ENCODE results near the gene MORC3. TPM values are rescaled to one million over a fixed set of nuclear protein-coding genes. Genes with fewer than 3 reads are reported as not detected.

MORC3 gene
- total RNA-seq, 1 experiment from 2014 or later: 18.7 TPM

DNA sequence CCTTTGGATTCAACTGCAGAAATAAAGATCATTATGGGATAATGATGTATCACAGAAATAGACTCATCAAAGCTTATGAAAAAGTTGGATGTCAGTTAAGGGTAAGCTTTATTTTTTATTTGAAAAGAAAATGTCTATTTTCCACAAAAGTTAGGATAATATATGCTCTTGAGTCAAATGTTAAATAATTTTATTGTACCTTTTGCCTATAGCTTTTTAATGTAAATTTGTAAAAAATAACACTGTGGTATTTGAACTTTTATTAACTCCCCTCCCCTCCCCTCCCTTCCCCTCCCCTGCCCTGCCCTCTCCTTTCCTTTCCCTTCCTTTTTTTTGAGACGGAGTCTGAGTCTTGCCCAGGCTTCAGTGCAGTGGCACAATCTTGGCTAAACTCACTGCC is 24.9 kb downstream of the MORC3 start:
- H2BK12ac ChIP-seq (ENCODE audit: insufficient read length, low read depth, low read length): no peak overlapping the region
- H3K4me3 Mint-ChIP-seq: no peak overlapping the region
- no peaks in the 10 kb centered on the region for H3K23me2 ChIP-seq (ENCODE audit: insufficient read length, low read depth, low read length, poor library complexity, severe bottlenecking)
- H3K27ac ChIP-seq (ENCODE audit: insufficient read length, low read depth, low read length): no peak overlapping the region
- no peaks in the 10 kb centered on the region for H3K4me1 Mint-ChIP-seq
- DNase-seq: no peak
- H3K27ac Mint-ChIP-seq: no peak overlapping the region
- no peaks in the 10 kb centered on the region for H3K9me3 ChIP-seq (ENCODE audit: control insufficient read depth, low read depth, low read length)
- H4K5ac ChIP-seq (ENCODE audit: insufficient read length, low read depth, low read length): no peak overlapping the region
- TF ChIP-seq, protein P1, sequence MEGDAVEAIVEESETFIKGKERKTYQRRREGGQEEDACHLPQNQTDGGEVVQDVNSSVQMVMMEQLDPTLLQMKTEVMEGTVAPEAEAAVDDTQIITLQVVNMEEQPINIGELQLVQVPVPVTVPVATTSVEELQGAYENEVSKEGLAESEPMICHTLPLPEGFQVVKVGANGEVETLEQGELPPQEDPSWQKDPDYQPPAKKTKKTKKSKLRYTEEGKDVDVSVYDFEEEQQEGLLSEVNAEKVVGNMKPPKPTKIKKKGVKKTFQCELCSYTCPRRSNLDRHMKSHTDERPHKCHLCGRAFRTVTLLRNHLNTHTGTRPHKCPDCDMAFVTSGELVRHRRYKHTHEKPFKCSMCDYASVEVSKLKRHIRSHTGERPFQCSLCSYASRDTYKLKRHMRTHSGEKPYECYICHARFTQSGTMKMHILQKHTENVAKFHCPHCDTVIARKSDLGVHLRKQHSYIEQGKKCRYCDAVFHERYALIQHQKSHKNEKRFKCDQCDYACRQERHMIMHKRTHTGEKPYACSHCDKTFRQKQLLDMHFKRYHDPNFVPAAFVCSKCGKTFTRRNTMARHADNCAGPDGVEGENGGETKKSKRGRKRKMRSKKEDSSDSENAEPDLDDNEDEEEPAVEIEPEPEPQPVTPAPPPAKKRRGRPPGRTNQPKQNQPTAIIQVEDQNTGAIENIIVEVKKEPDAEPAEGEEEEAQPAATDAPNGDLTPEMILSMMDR (conservative IDR thresholded peaks at IDR 0.05): no peak
- H3K4me2 ChIP-seq (ENCODE audit: insufficient read depth, insufficient read length, low read length): no peak overlapping the region
- no peak overlapping the region for H2BK120ac ChIP-seq (ENCODE audit: low read depth, low read length, poor library complexity, severe bottlenecking)
- H2AFZ ChIP-seq (ENCODE audit: low read length): no peak overlapping the region
- H2BK5ac ChIP-seq (ENCODE audit: insufficient read length, low read length): no peak overlapping the region
- H4K91ac ChIP-seq (ENCODE audit: insufficient read length, low read depth, low read length): no peak overlapping the region
- no peak overlapping the region for H3K18ac ChIP-seq (ENCODE audit: insufficient read length, low read depth, low read length)
- H3K27me3 ChIP-seq (ENCODE audit: insufficient read depth, low read length): no peaks in the 10 kb centered on the region
- no peaks in the 10 kb centered on the region for H3K4me1 ChIP-seq (ENCODE audit: insufficient read depth, low read length)
- H3K36me3 Mint-ChIP-seq (ENCODE audit: insufficient read depth in 1 of 3, low read depth in 3 of 3): peaks cover 26 to 79% (median 56%) of the 10 kb centered on the region in 3 experiments; a peak in 6 of 7 replicates
- no peak overlapping the region for H3K23ac ChIP-seq (ENCODE audit: insufficient read length, low read depth, low read length)
- H3K9me3 Mint-ChIP-seq: no peaks in the 10 kb centered on the region
- no peak overlapping the region for H2BK20ac ChIP-seq (ENCODE audit: low read depth, low read length, poor library complexity, severe bottlenecking)
- no peak overlapping the region for H2BK15ac ChIP-seq (ENCODE audit: low read depth, low read length)
- H4K8ac ChIP-seq (replicated peaks; ENCODE audit: insufficient read length, low read depth, low read length): no peak overlapping the region
- no CpG with 5 or more reads among the region's 1 CpG for WGBS (ENCODE audit: extremely low coverage, insufficient read length, low lambda C conversion rate)
- H3K14ac ChIP-seq (ENCODE audit: insufficient read depth, low read length): no peak overlapping the region
- no peak overlapping the region for H3K56ac ChIP-seq (ENCODE audit: insufficient read length, low read depth, low read length)
- H2AK5ac ChIP-seq (ENCODE audit: insufficient read length, low read length): no peak overlapping the region
- no peaks in the 10 kb centered on the region for H3K79me1 ChIP-seq (ENCODE audit: insufficient read depth, low read depth, low read length, poor library complexity, severe bottlenecking)
- no peak overlapping the region for H3K9ac ChIP-seq (ENCODE audit: extremely low read depth, insufficient read length, low read length)
- no peaks in the 10 kb centered on the region for H4K20me1 ChIP-seq (ENCODE audit: control insufficient read depth, insufficient read depth, insufficient read length)
- no peak overlapping the region for H3K4ac ChIP-seq (ENCODE audit: low read depth, low read length)
- H3T11ph ChIP-seq (ENCODE audit: low read length): no peak overlapping the region
- no peaks in the 10 kb centered on the region; the same call in 1 of the 2 replicates for H3K27me3 Mint-ChIP-seq (ENCODE audit: low read depth)
- H3K79me2 ChIP-seq (ENCODE audit: insufficient read depth, low read length): no peaks in the 10 kb centered on the region
